Measurements from ENCODE around the gene MORC4.

GRCh38 chrX:106932492-106932923, 67.5 kb downstream of the MORC4 start:
- TF ChIP-seq CTCF (IDR thresholded peaks at IDR 0.05; ENCODE audit: poor library complexity) (no peak), EZH2 (IDR thresholded peaks at IDR 0.05; ENCODE audit: borderline replicate concordance) (no peak), EZH2phosphoT487 (IDR thresholded peaks at IDR 0.05; ENCODE audit: low read depth, severe bottlenecking, unreplicated experiment) (no peak)
